HEK293 (cell line): ENCODE data around the gene UBQLN1.

Experiments
- CTCF ChIA-PET: fragments of 350-600 bp; formaldehyde crosslinking; extraction: SDS; loops from one replicate; lab custom pipeline; 2021; ENCODE audit warnings: antibody characterized with exemption; lab: Yijun Ruan, JAX
- POLR2A ChIA-PET: fragments of 300-600 bp; formaldehyde crosslinking; extraction: SDS; loops from one replicate; lab custom pipeline; 2020; ENCODE audit warnings: antibody characterized with exemption, inconsistent platforms; lab: Yijun Ruan, JAX
- H3K27ac ChIP-seq: fragments of 200-500 bp; sonication (Bioruptor generic); 2 replicates; pipeline ENCODE4 v1.5.1; 2014; ENCODE audit warnings: low read depth, low read length, control low read depth, inconsistent platforms; ENCODE audit errors: extremely low read depth
- H3K36me3 ChIP-seq, 2 experiments: fragments of 200-500 bp in 1 of 2; sonication (Bioruptor generic) in 1 of 2; 1 replicate in 1 of 2; 2 replicates in 1 of 2; pipeline ENCODE4 v1.5.1; 2014 to 2017; ENCODE audit warnings: inconsistent platforms in 2 of 2, low read length in 2 of 2; ENCODE audit not compliant: control insufficient read depth in 2 of 2, insufficient read depth in 1 of 2
- H3K4me1 ChIP-seq: fragments of 200-500 bp; sonication (Bioruptor generic); 2 replicates; pipeline ENCODE4 v1.5.1; 2014; ENCODE audit warnings: mild to moderate bottlenecking, low read length, inconsistent platforms; ENCODE audit not compliant: control insufficient read depth, insufficient read depth
- H3K4me3 ChIP-seq: 2 replicates; pipeline ENCODE4 v1.5.1; 2011; ENCODE audit warnings: low read depth, mild to moderate bottlenecking, control low read depth, low read length, moderate library complexity
- H3K9me3 ChIP-seq: fragments of 200-500 bp; sonication (Bioruptor generic); 2 replicates; pipeline ENCODE4 v1.5.1; 2014; ENCODE audit warnings: low read depth, low read length, inconsistent platforms; ENCODE audit not compliant: control insufficient read depth, insufficient read depth
- BCL6B ChIP-seq: fragments of 450-650 bp; formaldehyde crosslinking; IDR thresholded peaks from 2 replicates; pipeline ENCODE4 v1.5.1; 2017; ENCODE audit warnings: missing biosample characterization, missing genetic modification characterization
- EGR2 ChIP-seq: fragments of 450-650 bp; formaldehyde crosslinking; IDR thresholded peaks from 2 replicates; pipeline ENCODE4 v1.5.1; 2016; ENCODE audit warnings: low read depth, missing biosample characterization, missing genetic modification characterization
- PRDM2 ChIP-seq: fragments of 450-650 bp; formaldehyde crosslinking; IDR thresholded peaks from 2 replicates; pipeline ENCODE4 v1.5.1; 2016; ENCODE audit warnings: missing biosample characterization, missing genetic modification characterization, borderline replicate concordance
- PRDM4 ChIP-seq: fragments of 450-650 bp; formaldehyde crosslinking; IDR thresholded peaks from 2 replicates; pipeline ENCODE4 v1.5.1; 2017; ENCODE audit warnings: missing biosample characterization, missing genetic modification characterization
- ZBTB11 ChIP-seq: fragments of 450-650 bp; formaldehyde crosslinking; conservative IDR thresholded peaks from 2 replicates; pipeline ENCODE4 v1.5.1; 2016; ENCODE audit warnings: low read depth, missing biosample characterization, missing genetic modification characterization
- ZBTB17 ChIP-seq: fragments of 450-650 bp; formaldehyde crosslinking; IDR thresholded peaks from 2 replicates; pipeline ENCODE4 v1.5.1; 2016; ENCODE audit warnings: missing biosample characterization, missing genetic modification characterization
- ZNF221 ChIP-seq: fragments of 450-650 bp; formaldehyde crosslinking; IDR thresholded peaks from 2 replicates; pipeline ENCODE4 v1.5.1; 2017; ENCODE audit warnings: missing biosample characterization, missing genetic modification characterization, borderline replicate concordance
- ZNF292 ChIP-seq: fragments of 450-650 bp; formaldehyde crosslinking; IDR thresholded peaks from 2 replicates; pipeline ENCODE4 v1.5.1; 2016; ENCODE audit warnings: low read depth, missing biosample characterization, missing genetic modification characterization, borderline replicate concordance
- ZNF350 ChIP-seq: fragments of 450-650 bp; formaldehyde crosslinking; IDR thresholded peaks from 2 replicates; pipeline ENCODE4 v1.5.0; 2017; ENCODE audit warnings: missing biosample characterization, mild to moderate bottlenecking, missing genetic modification characterization
- ZNF394 ChIP-seq: fragments of 450-650 bp; formaldehyde crosslinking; IDR thresholded peaks from 2 replicates; pipeline ENCODE4 v1.5.1; 2016; ENCODE audit warnings: missing biosample characterization, missing genetic modification characterization, mild to moderate bottlenecking, moderate library complexity, borderline replicate concordance
- ZNF561 ChIP-seq: fragments of 450-650 bp; IDR thresholded peaks from 2 replicates; pipeline ENCODE4 v1.5.1; 2018; ENCODE audit warnings: missing biosample characterization, missing genetic modification characterization, borderline replicate concordance
- ZNF645 ChIP-seq: fragments of 450-650 bp; formaldehyde crosslinking; IDR thresholded peaks from 2 replicates; pipeline ENCODE4; 2016; ENCODE audit warnings: missing biosample characterization, missing genetic modification characterization
- ZSCAN16 ChIP-seq: fragments of 450-650 bp; formaldehyde crosslinking; IDR thresholded peaks from 2 replicates; pipeline ENCODE4 v1.5.1; 2016; ENCODE audit warnings: missing biosample characterization, missing genetic modification characterization
- ZSCAN18 ChIP-seq: fragments of 450-650 bp; formaldehyde crosslinking; IDR thresholded peaks from 2 replicates; pipeline ENCODE4 v1.5.1; 2016; ENCODE audit warnings: missing biosample characterization, missing genetic modification characterization

Gene UBQLN1

GRCh38 chr9:83722726-83723495 lies 15.2 kb upstream of the UBQLN1 start:
- Histone ChIP-seq H3K4me3 (no peak overlapping the region), H3K36me3 (no peaks in the 10 kb centered on the region), H3K9me3 (no peaks in the 10 kb centered on the region), H3K4me1 (no peaks in the 10 kb centered on the region), H3K27ac (no peak overlapping the region)
- TF ChIP-seq ZSCAN18 (tag by site-specific recombination) (no peak), PRDM4 (no peak), ZNF394 (tag by site-specific recombination) (no peak), ZNF221 (tag by site-specific recombination) (no peak), BCL6B (tag by site-specific recombination) (no peak), ZNF645 (tag by site-specific recombination) (no peak), ZSCAN16 (no peak), ZBTB11 (tag by site-specific recombination) (no peak), PRDM2 (no peak), ZBTB17 (tag by site-specific recombination) (no peak), ZNF350 (tag by site-specific recombination) (no peak), ZNF561 (tag by site-specific recombination) (no peak), ZNF292 (tag by site-specific recombination) (no peak), EGR2 (no peak)
- ChIA-PET POLR2A (interaction anchor here (1.5 kb wide), 1 partner anchor 15 kb away, joined by 6 read pairs; the partner anchor contains the start of gene UBQLN1), CTCF (interaction anchor here (0.8 kb wide), 1 partner anchor 9 kb away, joined by 3 read pairs; no protein-coding TSS in a partner anchor)
